COLO829 (cell line): Measurements from ENCODE around the gene GLRA3.

ENCODE experiments used
- DNase-seq: peaks from one replicate; pipeline ENCODE4 v3.0.0; 2012; ENCODE audit warnings: low spot score

The GLRA3 gene

GRCh38 chr4:174828845-174829701 lies at the start of gene GLRA3:
TSS of gene GLRA3 (minus strand) at chr4:174829247. CDS start at chr4:174828811, 436 bp downstream.
- peak; percentile 27 for DNase-seq

- DNase-seq: no peak
Measured at GRCh38 chr4:174874898-174875297, 45.9 kb upstream of the GLRA3 start.

- DNase-seq: peak; percentile 45
Measured at GRCh38 chr4:174873931-174874330, 44.9 kb upstream of the GLRA3 start.

- peak; percentile 56 for DNase-seq
Measured at GRCh38 chr4:174873146-174873545, 44.1 kb upstream of the GLRA3 start.

GRCh38 chr4:174871407-174871806 lies 42.4 kb upstream of the GLRA3 start:
- no peak for DNase-seq

- DNase-seq: no peak
Measured at GRCh38 chr4:174870311-174870710, 41.3 kb upstream of the GLRA3 start.

GRCh38 chr4:174869339-174869738 lies 40.3 kb upstream of the GLRA3 start:
- DNase-seq: no peak

GRCh38 chr4:174867903-174868302 lies 38.9 kb upstream of the GLRA3 start:
- DNase-seq: no peak

- DNase-seq: no peak
Measured at GRCh38 chr4:174865418-174865985, 36.5 kb upstream of the GLRA3 start.

- DNase-seq: no peak
Measured at GRCh38 chr4:174864031-174864430, 35.0 kb upstream of the GLRA3 start.

- no peak for DNase-seq
Measured at GRCh38 chr4:174860588-174860987, 31.5 kb upstream of the GLRA3 start.

GRCh38 chr4:174859904-174860303 lies 30.9 kb upstream of the GLRA3 start:
- DNase-seq: no peak

GRCh38 chr4:174856926-174857800 lies 28.1 kb upstream of the GLRA3 start:
- DNase-seq: no peak

- DNase-seq: no peak
Measured at GRCh38 chr4:174855050-174855449, 26.0 kb upstream of the GLRA3 start.

- no peak for DNase-seq
Measured at GRCh38 chr4:174853629-174854028, 24.6 kb upstream of the GLRA3 start.

- no peak for DNase-seq
Measured at GRCh38 chr4:174848596-174848995, 19.5 kb upstream of the GLRA3 start.

- DNase-seq: no peak
Measured at GRCh38 chr4:174847801-174848427, 18.9 kb upstream of the GLRA3 start.

GRCh38 chr4:174835536-174835935 lies 6.5 kb upstream of the GLRA3 start:
- DNase-seq: peak; percentile 7

GRCh38 chr4:174834477-174834876 lies 5.4 kb upstream of the GLRA3 start:
- DNase-seq: no peak

- no peak for DNase-seq
Measured at GRCh38 chr4:174826660-174827059, 2.4 kb downstream of the GLRA3 start.

GRCh38 chr4:174815282-174815681 lies 13.8 kb downstream of the GLRA3 start:
- DNase-seq: no peak

- no peak for DNase-seq
Measured at GRCh38 chr4:174813292-174813691, 15.8 kb downstream of the GLRA3 start.
